Aorta (tissue), 5 donors: ENCODE data around the gene LYVE1. TPM values are rescaled to one million over a fixed set of nuclear protein-coding genes. Genes with fewer than 3 reads are reported as not detected.
"Not testable (repeated sequence)": the region's sequence is repeated elsewhere in the genome, so short reads cannot be mapped to it uniquely, and the experiment has no call there.

Experiments
- ATAC-seq: fragments of 200-7000 bp; cut with Tn5 transposase; one replicate; pipeline ENCODE4 v1.9.1; 2022; ENCODE audit warnings: moderate library complexity; ENCODE audit not compliant: low FRiP score
- DNase-seq, 2 donors: peaks; one replicate each; pipeline ENCODE4 v3.0.0-alpha.2; 2020
- H3K27ac ChIP-seq, 2 donors: one replicate each; pipeline ENCODE4 v1.5.1; 2013; ENCODE audit warnings: low read length in 2 of 2, mild to moderate bottlenecking in 2 of 2, moderate library complexity in 2 of 2, control low read depth in 1 of 2, inconsistent platforms in 1 of 2, low read depth in 1 of 2
- H3K27me3 ChIP-seq, 2 donors: one replicate each; pipeline ENCODE4 v1.6.1; 2013; ENCODE audit warnings: control low read depth in 1 of 2, low read length in 1 of 2, mild to moderate bottlenecking in 1 of 2, moderate library complexity in 1 of 2; ENCODE audit not compliant: insufficient read depth in 2 of 2, control insufficient read depth in 1 of 2
- H3K36me3 ChIP-seq, 2 donors: one replicate each; pipeline ENCODE4 v1.6.1; 2013; ENCODE audit warnings: control low read depth in 1 of 2, low read length in 1 of 2, mild to moderate bottlenecking in 1 of 2; ENCODE audit not compliant: insufficient read depth in 2 of 2, control insufficient read depth in 1 of 2
- H3K4me1 ChIP-seq, 2 donors: one replicate each; pipeline ENCODE4 v1.6.1; 2013; ENCODE audit warnings: low read length in 2 of 2, control low read depth in 1 of 2, mild to moderate bottlenecking in 1 of 2, moderate library complexity in 1 of 2; ENCODE audit not compliant: insufficient read depth in 2 of 2, control insufficient read depth in 1 of 2
- H3K4me3 ChIP-seq, 2 donors: one replicate each; pipeline ENCODE4 v1.5.1; 2013; ENCODE audit warnings: low read length in 2 of 2, control low read depth in 1 of 2, mild to moderate bottlenecking in 1 of 2
- H3K9me3 ChIP-seq: one replicate; pipeline ENCODE4 v1.6.1; 2013; ENCODE audit warnings: mild to moderate bottlenecking, low read length; ENCODE audit not compliant: control insufficient read depth
- WGBS, 2 donors: extraction: QIAGEN DNeasy Blood & Tissue Kit; methylation state at CpG; one replicate each; pipeline ENCODE4 v1.1.7; 2013; 5-methylcytosine and 5-hydroxymethylcytosine counted together
- intact Hi-C, 2 donors: fragments of 100-400 bp; cut with DNase I; formaldehyde crosslinking; loops; one replicate each; pipeline versions ENCODE4 v1.14.2 to v1.15.0; 2022
- polyA plus RNA-seq, 2 donors: library from polyadenylated mRNA; stranded (reverse); fragments of 200-250 nt; gene quantifications; one replicate each; pipeline ENCODE4 v1.2.3, GENCODE V29; 2013
- total RNA-seq, 2 donors: library from RNA; stranded (reverse); fragmentation: NEBNext Ultra II Directional; extraction: Animal tissue kit (Norgen Biotek cat#: 25700); gene quantifications; one replicate each; pipeline ENCODE4 v1.2.1, GENCODE V29; 2021
- donor health status: healthy with polysubstance abuse.
- donor health status: Bipolar disorder and iron deficiency.
- donor health status: DM: no; HTN: no; CAD: no.
- donor health status: DM: no; HTN: no; CAD: no.
- donor health status: DM: yes; HTN: yes; CAD: no.

The LYVE1 gene
- total and polyA plus RNA-seq, 4 donors = 11.8 to 179 (median 96.6) TPM

- peaks cover 6 to 33% of the 10 kb centered on the region in 2 donors for H3K36me3 ChIP-seq
- H3K4me1 ChIP-seq = no peaks in the 10 kb centered on the region
- intact Hi-C loops = no loop called here
- H3K4me3 ChIP-seq = no peak overlapping the region
- H3K27ac ChIP-seq = peak overlapping the region; percentile 72 to 82
- 88 to 93% methylated on average over 6 of the region's 6 CpGs for WGBS, 2 donors
- ATAC-seq (no peak), DNase-seq (no peak)
- H3K27me3 ChIP-seq = no peaks in the 10 kb centered on the region
- H3K9me3 ChIP-seq = no peaks in the 10 kb centered on the region
These were observed 30.4 kb upstream of the LYVE1 start for GRCh38 chr11:10598816-10599215.

- no peak overlapping the region for H3K4me3 ChIP-seq
- H3K9me3 ChIP-seq = no peaks in the 10 kb centered on the region
- 68 to 71% methylated on average over 2 of the region's 2 CpGs for WGBS, 2 donors
- intact Hi-C loops = no loop called here
- no peak for ATAC-seq
- no peaks in the 10 kb centered on the region for H3K4me1 ChIP-seq
- peaks cover 6 to 33% of the 10 kb centered on the region in 2 donors for H3K36me3 ChIP-seq
- no peak overlapping the region for H3K27ac ChIP-seq
- DNase-seq = no peak
- H3K27me3 ChIP-seq = no peaks in the 10 kb centered on the region
These were observed 29.4 kb upstream of the LYVE1 start for GRCh38 chr11:10597877-10598351.

- H3K27me3 ChIP-seq, DNase-seq, intact Hi-C loops, ATAC-seq, H3K4me1 ChIP-seq, H3K4me3 ChIP-seq, H3K9me3 ChIP-seq: not testable (repeated sequence)
- 97 to 98% methylated on average over 2 of the region's 2 CpGs for whole genome bisulfite sequencing, 2 donors
- Histone ChIP-seq H3K27ac (peak overlapping the region; percentile 40 to 51), H3K36me3 (peaks cover 6 to 24% of the 10 kb centered on the region in 2 donors)
These were observed 27.4 kb upstream of the LYVE1 start for GRCh38 chr11:10595840-10596239.

GRCh38 chr11:10594407-10594806 is 25.9 kb upstream of the LYVE1 start:
- H3K27ac ChIP-seq = peak overlapping the region; percentile 35 to 61
- H3K9me3 ChIP-seq = no peaks in the 10 kb centered on the region
- H3K36me3 ChIP-seq = peaks cover 11 to 24% of the 10 kb centered on the region in 2 donors
- no peak for ATAC-seq
- H3K4me1 ChIP-seq = peaks cover 1 to 2% of the 10 kb centered on the region in 2 donors
- no peaks in the 10 kb centered on the region for H3K27me3 ChIP-seq
- 86 to 90% methylated on average over 4 of the region's 4 CpGs for WGBS, 2 donors
- intact Hi-C loops = no loop called here
- no peak for DNase-seq
- H3K4me3 ChIP-seq = no peak overlapping the region

GRCh38 chr11:10592331-10592730 is 23.9 kb upstream of the LYVE1 start:
- no peaks in the 10 kb centered on the region for H3K9me3 ChIP-seq
- whole genome bisulfite sequencing, 2 donors = 1 to 2% methylated on average over 2 of the region's 2 CpGs
- no peak overlapping the region for H3K4me3 ChIP-seq
- intact Hi-C loops = no loop called here
- DNase-seq = no peak
- peaks cover 11 to 23% of the 10 kb centered on the region in 2 donors for H3K36me3 ChIP-seq
- no peaks in the 10 kb centered on the region for H3K27me3 ChIP-seq
- peak; percentile 81 for ATAC-seq
- peaks cover 2 to 4% of the 10 kb centered on the region in 2 donors for H3K4me1 ChIP-seq
- no peak overlapping the region for H3K27ac ChIP-seq

GRCh38 chr11:10591741-10592140 is 23.3 kb upstream of the LYVE1 start:
- intact Hi-C loops = no loop called here
- WGBS, 2 donors = 31 to 34% methylated on average over 2 of the region's 2 CpGs
- DNase-seq (no peak), ATAC-seq (no peak)
- peaks cover 2 to 4% of the 10 kb centered on the region in 2 donors for H3K4me1 ChIP-seq
- H3K27ac ChIP-seq = peak overlapping the region; percentile 97 to 99
- no peaks in the 10 kb centered on the region for H3K27me3 ChIP-seq
- no peaks in the 10 kb centered on the region for H3K9me3 ChIP-seq
- peaks cover 11 to 21% of the 10 kb centered on the region in 2 donors for H3K36me3 ChIP-seq
- no peak overlapping the region for H3K4me3 ChIP-seq

GRCh38 chr11:10590218-10590915 is 21.9 kb upstream of the LYVE1 start:
- no peak overlapping the region for H3K4me3 ChIP-seq
- no peak for DNase-seq
- peaks cover 2 to 4% of the 10 kb centered on the region in 2 donors for H3K4me1 ChIP-seq
- ATAC-seq = no peak
- intact Hi-C loops = no loop called here
- H3K27ac ChIP-seq = peak overlapping the region; percentile 73 to 99
- H3K36me3 ChIP-seq = peaks cover 11 to 22% of the 10 kb centered on the region in 2 donors
- H3K27me3 ChIP-seq = no peaks in the 10 kb centered on the region
- WGBS, 2 donors = 20 to 41% methylated on average over 2 of the region's 2 CpGs
- H3K9me3 ChIP-seq = no peaks in the 10 kb centered on the region

GRCh38 chr11:10588904-10589303 is 20.4 kb upstream of the LYVE1 start:
- H3K4me1 ChIP-seq = peaks cover 2 to 6% of the 10 kb centered on the region in 2 donors
- peaks cover 5 to 21% of the 10 kb centered on the region in 2 donors for H3K36me3 ChIP-seq
- 93 to 94% methylated on average over 2 of the region's 2 CpGs for WGBS, 2 donors
- DNase-seq (no peak), ATAC-seq (no peak)
- H3K27me3 ChIP-seq = no peaks in the 10 kb centered on the region
- H3K27ac ChIP-seq = peak overlapping the region; percentile 64 to 77
- H3K9me3 ChIP-seq = no peaks in the 10 kb centered on the region
- intact Hi-C loops = no loop called here
- H3K4me3 ChIP-seq = no peak overlapping the region

- H3K27me3 ChIP-seq = no peaks in the 10 kb centered on the region
- H3K36me3 ChIP-seq = peaks cover 5 to 16% of the 10 kb centered on the region in 2 donors
- no peak overlapping the region for H3K4me3 ChIP-seq
- no peak for DNase-seq
- 86 to 90% methylated on average over 3 of the region's 3 CpGs for WGBS, 2 donors
- ATAC-seq = no peak
- no peaks in the 10 kb centered on the region for H3K9me3 ChIP-seq
- peak overlapping the region; percentile 88 to 99 for H3K27ac ChIP-seq
- H3K4me1 ChIP-seq = peaks cover 2 to 10% of the 10 kb centered on the region in 2 donors
- intact Hi-C loops = no loop called here
These were observed 19.5 kb upstream of the LYVE1 start for GRCh38 chr11:10587995-10588394.
